GM12891 (cell line): ENCODE measurements around the gene PRR18.

Experiments
- POLR2A ChIP-seq: IDR thresholded peaks from 2 replicates; pipeline ENCODE4 v1.6.1; 2011; ENCODE audit warnings: low read depth, low read length, control low read depth
- POLR2AphosphoS5 ChIP-seq: IDR thresholded peaks from 2 replicates; pipeline ENCODE4 v1.6.1; 2011; ENCODE audit warnings: low read depth, low read length, control low read depth
- SPI1 ChIP-seq: IDR thresholded peaks from 2 replicates; pipeline ENCODE4 v1.6.1; 2011; ENCODE audit warnings: low read depth, low read length, control low read depth

DNA sequence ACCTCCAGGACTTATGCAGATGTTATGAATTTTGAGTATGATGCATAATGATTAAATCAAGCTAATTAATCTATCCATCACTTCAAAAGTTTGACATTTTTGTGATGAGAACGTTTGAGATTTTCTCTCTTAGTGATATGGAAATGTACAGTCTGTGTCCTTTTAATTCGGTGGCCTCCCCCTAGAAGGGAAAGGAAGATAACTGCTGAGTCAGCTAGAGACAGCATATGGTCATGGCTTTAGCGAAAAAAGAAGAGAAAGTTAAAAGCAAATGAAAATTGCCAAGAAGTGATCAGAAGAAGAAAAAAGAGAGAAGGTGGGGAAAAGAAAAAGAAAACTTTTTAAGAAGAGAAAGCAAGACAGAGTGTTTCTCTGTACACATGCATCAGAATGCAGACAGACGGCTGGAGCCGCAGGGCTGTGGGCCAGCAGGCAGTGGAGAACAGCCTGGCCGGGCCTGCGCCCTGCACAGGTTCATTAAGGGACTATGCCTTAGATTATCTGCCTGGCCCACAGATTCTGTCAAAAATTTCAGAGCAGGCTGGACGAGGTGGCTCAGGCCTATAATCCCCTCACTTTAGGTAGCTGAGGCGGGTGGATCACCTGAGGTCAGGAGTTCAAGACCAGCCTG lies 7.7 kb downstream of the PRR18 start:
- TF ChIP-seq POLR2A (no peak), POLR2AphosphoS5 (no peak), SPI1 (no peak)
